GM12891 (cell line): ENCODE results near the gene SLC9A4.

ENCODE experiments used
- PAX5 ChIP-seq: IDR thresholded peaks from 2 replicates; pipeline ENCODE4 v1.6.1; 2011; ENCODE audit warnings: low read length, moderate library complexity, mild to moderate bottlenecking; ENCODE audit not compliant: insufficient read depth, severe bottlenecking
- POLR2A ChIP-seq: IDR thresholded peaks from 2 replicates; pipeline ENCODE4 v1.6.1; 2011; ENCODE audit warnings: low read depth, low read length, control low read depth
- POU2F2 ChIP-seq: IDR thresholded peaks from 2 replicates; pipeline ENCODE4 v1.6.1; 2011; ENCODE audit warnings: low read depth, mild to moderate bottlenecking, control low read depth, low read length, moderate library complexity

DNA sequence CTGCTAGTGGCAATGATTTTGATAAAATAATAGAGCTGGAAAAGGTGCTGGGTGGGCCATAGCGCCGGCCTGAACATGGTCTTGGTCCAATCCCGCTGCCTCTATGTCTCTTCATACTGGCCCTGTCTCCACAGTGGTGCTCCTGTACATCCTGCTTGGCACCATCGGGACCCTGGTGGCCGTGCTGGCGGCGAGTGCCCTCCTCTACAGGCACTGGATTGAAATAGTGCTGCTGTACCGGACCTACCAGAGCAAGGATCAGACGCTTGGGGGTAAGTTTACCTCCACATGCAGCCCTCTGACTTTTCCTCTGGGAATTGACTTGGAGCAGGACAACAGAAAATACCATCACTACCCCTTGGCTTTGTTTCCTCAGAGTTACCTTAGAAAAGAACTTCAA, 26.1 kb upstream of the SLC9A4 start:
- TF ChIP-seq POU2F2 (no peak), PAX5 (no peak), POLR2A (no peak)
